CD4-positive, alpha-beta T cell treated with Interleukin-4 for 4 hours (primary cell): ENCODE results near the gene LAMA5.

Source experiments
- DNase-seq: peaks from one replicate; pipeline ENCODE4 v3.0.0-alpha.2; 2020

The LAMA5 gene

GRCh38 chr20:62403331-62403730, 36.2 kb upstream of the LAMA5 start:
- no peak for DNase-seq

GRCh38 chr20:62402456-62403150, 35.5 kb upstream of the LAMA5 start:
- DNase-seq, result no peak

GRCh38 chr20:62401331-62401779, 34.2 kb upstream of the LAMA5 start:
- DNase-seq, result no peak

GRCh38 chr20:62400541-62400940, 33.4 kb upstream of the LAMA5 start:
- no peak for DNase-seq

GRCh38 chr20:62400021-62400420, 32.9 kb upstream of the LAMA5 start:
- no peak for DNase-seq

GRCh38 chr20:62398120-62398821, 31.2 kb upstream of the LAMA5 start:
- no peak for DNase-seq

GRCh38 chr20:62396367-62397239, 29.5 kb upstream of the LAMA5 start:
- DNase-seq, result no peak

GRCh38 chr20:62395311-62396242, 28.5 kb upstream of the LAMA5 start:
- no peak for DNase-seq

- no peak for DNase-seq
These were observed 27.4 kb upstream of the LAMA5 start for GRCh38 chr20:62394248-62395245.

GRCh38 chr20:62393830-62394229, 26.7 kb upstream of the LAMA5 start:
- no peak for DNase-seq

GRCh38 chr20:62393335-62393665, 26.2 kb upstream of the LAMA5 start:
- DNase-seq, result no peak

- DNase-seq, result no peak
These were observed 25.7 kb upstream of the LAMA5 start for GRCh38 chr20:62392621-62393334.

GRCh38 chr20:62392077-62392418, 24.9 kb upstream of the LAMA5 start:
- no peak for DNase-seq

GRCh38 chr20:62391165-62392076, 24.3 kb upstream of the LAMA5 start:
- no peak for DNase-seq

- DNase-seq, result no peak
These were observed 23.4 kb upstream of the LAMA5 start for GRCh38 chr20:62390317-62391164.

- DNase-seq, result no peak
These were observed 22.5 kb upstream of the LAMA5 start for GRCh38 chr20:62389601-62390087.

- DNase-seq, result no peak
These were observed 21.9 kb upstream of the LAMA5 start for GRCh38 chr20:62388839-62389600.
